HL-60/S4 (cell line): Measurements from ENCODE around the gene FAM81A.

Experiments
- in situ Hi-C: fragments of 300-500 bp; cut with MboI; formaldehyde crosslinking; loops from 2 replicates; pipeline ENCODE4 v1.14.3; 2022; ENCODE audit warnings: low sequenced_read_pairs

The FAM81A gene

DNA sequence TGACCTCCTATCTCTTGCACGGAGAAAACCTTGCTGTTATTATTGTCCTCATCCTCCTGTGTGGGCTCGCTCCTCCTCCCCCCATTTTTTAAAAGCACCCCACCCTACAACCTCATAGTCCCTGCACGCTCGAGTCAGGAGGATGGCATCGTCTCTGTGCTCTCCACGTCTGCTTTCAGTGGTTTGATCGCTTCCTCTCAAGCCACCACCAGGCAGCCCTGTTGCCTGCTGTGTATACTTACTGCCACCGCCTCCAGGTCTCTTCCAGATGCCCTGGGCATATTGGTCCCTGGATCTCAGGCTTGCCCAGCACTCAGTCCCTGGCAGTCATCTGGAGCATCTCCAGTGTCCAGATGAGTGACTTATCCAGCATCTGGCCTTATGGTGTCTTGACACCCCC is 131.5 kb downstream of the FAM81A start:
- in situ Hi-C loops = no loop called here

- in situ Hi-C loops = no loop called here
Measured at GRCh38 chr15:59570315-59570714, 132.3 kb downstream of the FAM81A start.

GRCh38 chr15:59571606-59572005 is 133.6 kb downstream of the FAM81A start:
- in situ Hi-C loops = no loop called here
